ENCODE measurements around the gene CASR. TPM values are rescaled to one million over a fixed set of nuclear protein-coding genes. Genes with fewer than 3 reads are reported as not detected.

The CASR gene
- total RNA-seq, 1 donor from 2014 or later: not detected

GRCh38 chr3:122331886-122332285, 148.4 kb downstream of the CASR start:
- DNase-seq (ENCODE audit: low read depth): no peak
- Histone ChIP-seq H3K4me3 (ENCODE audit: low read depth, low read length) (no peak overlapping the region), H3K36me3 (ENCODE audit: control insufficient read depth, insufficient read depth, low read length) (peaks cover 26% of the 10 kb centered on the region), H3K27me3 (ENCODE audit: control insufficient read depth, insufficient read depth, low read length) (no peaks in the 10 kb centered on the region)
- no peak for TF ChIP-seq CTCF (IDR thresholded peaks at IDR 0.05; ENCODE audit: insufficient read depth, low read length, severe bottlenecking)
- no peak for FAIRE-seq

- FAIRE-seq (no peak), DNase-seq (ENCODE audit: low read depth) (no peak)
- H3K36me3 ChIP-seq (ENCODE audit: control insufficient read depth, insufficient read depth, low read length): peaks cover 26% of the 10 kb centered on the region
- TF ChIP-seq CTCF (IDR thresholded peaks at IDR 0.05; ENCODE audit: insufficient read depth, low read length, severe bottlenecking): no peak
- H3K4me3 ChIP-seq (ENCODE audit: low read depth, low read length): no peak overlapping the region
- H3K27me3 ChIP-seq (ENCODE audit: control insufficient read depth, insufficient read depth, low read length): no peaks in the 10 kb centered on the region
These were observed 149.1 kb downstream of the CASR start for GRCh38 chr3:122332551-122332950.

Other genes starting within 250 kb of the CASR start
- 1.6 and 6.0 TPM in 2 replicates for gene ILDR1, start 161.4 kb upstream of the CASR start, total RNA-seq
- 0.26 TPM in 1 of 2 replicates, not detected in the other for gene CD86, start 128.3 kb upstream of the CASR start, total RNA-seq
- 107 and 652 TPM in 2 replicates for gene CSTA, start 141.6 kb downstream of the CASR start, total RNA-seq
- gene MIX23, start 199.6 kb downstream of the CASR start, total RNA-seq: 24.0 and 25.3 TPM in 2 replicates
- gene FAM162A, start 200.5 kb downstream of the CASR start, total RNA-seq: 14.7 and 37.0 TPM in 2 replicates
- gene WDR5B, start 232.4 kb downstream of the CASR start, total RNA-seq: 3.9 and 4.4 TPM in 2 replicates